Activated naive CD4-positive, alpha-beta T cell treated with Interleukin-2 at 50 U/mL for 16 hours (primary cell): ENCODE data around the gene UBE2N.

ENCODE experiments used
- DNase-seq: peaks from one replicate; pipeline ENCODE4 v3.0.0-alpha.2; 2020

UBE2N gene

GRCh38 chr12:93379326-93379980, 62.3 kb downstream of the UBE2N start:
- no peak for DNase-seq

GRCh38 chr12:93378998-93379325, 62.8 kb downstream of the UBE2N start:
- DNase-seq = no peak

- DNase-seq = peak; percentile 66
These were observed 63.4 kb downstream of the UBE2N start for GRCh38 chr12:93378196-93378997.

- DNase-seq = peak; percentile 96
These were observed 64.2 kb downstream of the UBE2N start, which contains the start of gene NUDT4 for GRCh38 chr12:93377252-93378195. Gene NUDT4, plus strand, starts transcription at chr12:93377925. Its CDS starts 398 bp downstream, at chr12:93378323.

GRCh38 chr12:93376436-93377251, 65.1 kb downstream of the UBE2N start:
- DNase-seq = no peak

- DNase-seq = no peak
These were observed 65.8 kb downstream of the UBE2N start for GRCh38 chr12:93375906-93376305.

GRCh38 chr12:93373961-93374656, 67.6 kb downstream of the UBE2N start:
- DNase-seq = no peak

- no peak for DNase-seq
These were observed 70.8 kb downstream of the UBE2N start for GRCh38 chr12:93370947-93371346.

GRCh38 chr12:93369505-93369904, 72.2 kb downstream of the UBE2N start:
- no peak for DNase-seq

- no peak for DNase-seq
These were observed 73.0 kb downstream of the UBE2N start for GRCh38 chr12:93368766-93369165.

- DNase-seq = no peak
These were observed 75.3 kb downstream of the UBE2N start for GRCh38 chr12:93366422-93366821.

- no peak for DNase-seq
These were observed 75.9 kb downstream of the UBE2N start for GRCh38 chr12:93365616-93366405.

- no peak for DNase-seq
These were observed 77.9 kb downstream of the UBE2N start for GRCh38 chr12:93363841-93364297.

GRCh38 chr12:93361151-93361919, 80.4 kb downstream of the UBE2N start:
- no peak for DNase-seq

GRCh38 chr12:93360688-93361087, 81.1 kb downstream of the UBE2N start:
- DNase-seq = no peak

GRCh38 chr12:93358821-93359220, 82.9 kb downstream of the UBE2N start:
- DNase-seq = no peak

GRCh38 chr12:93358058-93358457, 83.7 kb downstream of the UBE2N start:
- DNase-seq = no peak

- DNase-seq = no peak
These were observed 85.5 kb downstream of the UBE2N start for GRCh38 chr12:93356214-93356613.
